HG02610 (cell line): Measurements from ENCODE around the gene GPR161.
"Not testable (repeated sequence)": the region's sequence is repeated elsewhere in the genome, so short reads cannot be mapped to it uniquely, and the experiment has no call there.

ENCODE experiments used
- ATAC-seq: cut with Tn5 transposase; IDR thresholded peaks from one replicate; pipeline ENCODE4 v1.9.1; 2021; ENCODE audit warnings: mild to moderate bottlenecking, moderate library complexity; ENCODE audit not compliant: unreplicated experiment

The GPR161 gene

GRCh38 chr1:168089979-168090337 is 46.8 kb downstream of the GPR161 start:
- ATAC-seq: no peak

GRCh38 chr1:168089326-168089978 is 47.3 kb downstream of the GPR161 start:
- no peak for ATAC-seq

- ATAC-seq: no peak
These were observed 48.0 kb downstream of the GPR161 start for GRCh38 chr1:168088511-168089325.

DNA sequence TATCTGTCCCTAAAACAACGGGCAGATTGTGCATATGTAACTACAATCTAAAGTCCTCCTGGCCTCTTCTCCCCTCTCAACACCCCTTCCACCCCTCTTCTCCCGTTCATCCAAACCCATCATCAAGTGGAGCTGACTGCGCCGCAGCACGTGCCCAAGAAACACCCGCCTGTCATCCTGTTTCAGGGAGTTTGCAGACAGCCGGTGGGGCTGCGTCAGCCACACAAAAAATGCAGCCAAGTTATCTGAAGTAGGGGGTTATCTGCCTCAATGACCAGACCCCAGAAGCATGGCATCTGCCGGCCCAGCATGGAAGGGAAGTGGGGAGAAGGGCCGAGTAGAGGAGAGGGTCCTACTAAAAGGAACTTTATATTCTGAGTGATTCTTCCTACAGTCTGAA is 49.0 kb downstream of the GPR161 start:
- ATAC-seq: no peak

GRCh38 chr1:168086438-168086837 is 50.3 kb downstream of the GPR161 start:
- no peak for ATAC-seq

DNA sequence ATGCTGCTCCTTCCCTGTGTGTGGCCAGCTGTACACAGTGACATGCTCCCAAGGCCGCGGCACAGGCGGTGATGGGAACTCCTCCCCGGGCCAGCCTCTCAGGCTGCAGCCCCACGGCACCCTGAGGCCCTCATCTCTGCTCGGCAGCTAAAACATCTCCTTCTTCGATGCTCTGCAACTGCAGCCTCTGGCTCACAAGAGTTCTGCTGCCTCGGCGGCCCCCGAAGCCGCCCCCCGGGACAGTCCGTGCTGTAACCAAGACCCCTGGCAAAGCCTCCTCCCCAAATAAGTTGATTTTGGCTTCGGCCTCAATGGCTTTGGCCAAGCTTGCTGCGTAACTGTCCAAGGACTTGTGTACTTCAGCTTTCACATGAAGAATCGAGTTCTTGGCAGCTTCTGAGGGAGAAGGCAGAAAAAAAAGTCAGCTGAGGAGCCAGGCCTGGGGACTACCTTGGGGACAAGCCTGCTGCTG is 51.3 kb downstream of the GPR161 start:
- no peak for ATAC-seq

GRCh38 chr1:168084396-168085231 is 52.1 kb downstream of the GPR161 start:
- ATAC-seq: peak; percentile 38

DNA sequence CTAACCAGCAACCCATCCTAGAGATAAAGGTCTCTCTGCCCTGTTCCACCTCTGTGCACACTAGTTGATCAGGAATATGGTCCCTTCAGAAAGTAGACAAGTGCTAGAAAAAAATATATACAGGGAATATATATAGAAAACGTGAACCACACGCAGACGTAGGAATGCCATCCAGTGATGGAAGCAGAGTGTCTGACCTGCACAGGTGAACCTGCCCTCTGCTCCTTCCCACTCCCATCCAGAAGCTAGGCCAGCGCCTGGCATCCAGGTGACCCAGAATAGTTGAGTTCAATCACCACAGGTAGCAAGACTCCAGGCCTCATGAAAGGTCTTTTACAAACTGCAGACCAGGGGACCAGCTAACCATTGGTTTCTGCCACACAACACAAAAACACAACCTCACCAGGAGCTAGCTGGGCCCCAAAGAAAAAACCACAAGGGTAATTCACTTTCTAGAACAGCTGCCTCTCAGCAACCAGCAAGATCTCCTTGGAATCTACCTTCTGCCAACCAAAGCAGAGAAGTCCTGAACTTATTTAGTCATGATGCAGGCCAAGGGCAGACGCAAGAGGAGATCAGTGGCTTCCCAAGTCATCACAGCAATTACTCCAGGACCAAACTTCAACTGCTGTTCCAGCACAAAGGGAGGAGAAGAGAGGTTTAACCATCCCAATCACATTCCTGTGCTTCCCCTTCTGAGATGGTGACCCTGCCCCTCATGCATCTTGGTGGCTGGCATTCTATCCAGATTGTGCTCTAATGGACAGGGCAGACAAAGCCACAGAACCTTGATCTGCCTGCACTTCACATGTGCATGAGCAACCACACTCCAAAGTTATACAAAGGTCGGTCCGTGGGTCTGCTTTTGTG is 53.0 kb downstream of the GPR161 start:
- ATAC-seq: no peak

DNA sequence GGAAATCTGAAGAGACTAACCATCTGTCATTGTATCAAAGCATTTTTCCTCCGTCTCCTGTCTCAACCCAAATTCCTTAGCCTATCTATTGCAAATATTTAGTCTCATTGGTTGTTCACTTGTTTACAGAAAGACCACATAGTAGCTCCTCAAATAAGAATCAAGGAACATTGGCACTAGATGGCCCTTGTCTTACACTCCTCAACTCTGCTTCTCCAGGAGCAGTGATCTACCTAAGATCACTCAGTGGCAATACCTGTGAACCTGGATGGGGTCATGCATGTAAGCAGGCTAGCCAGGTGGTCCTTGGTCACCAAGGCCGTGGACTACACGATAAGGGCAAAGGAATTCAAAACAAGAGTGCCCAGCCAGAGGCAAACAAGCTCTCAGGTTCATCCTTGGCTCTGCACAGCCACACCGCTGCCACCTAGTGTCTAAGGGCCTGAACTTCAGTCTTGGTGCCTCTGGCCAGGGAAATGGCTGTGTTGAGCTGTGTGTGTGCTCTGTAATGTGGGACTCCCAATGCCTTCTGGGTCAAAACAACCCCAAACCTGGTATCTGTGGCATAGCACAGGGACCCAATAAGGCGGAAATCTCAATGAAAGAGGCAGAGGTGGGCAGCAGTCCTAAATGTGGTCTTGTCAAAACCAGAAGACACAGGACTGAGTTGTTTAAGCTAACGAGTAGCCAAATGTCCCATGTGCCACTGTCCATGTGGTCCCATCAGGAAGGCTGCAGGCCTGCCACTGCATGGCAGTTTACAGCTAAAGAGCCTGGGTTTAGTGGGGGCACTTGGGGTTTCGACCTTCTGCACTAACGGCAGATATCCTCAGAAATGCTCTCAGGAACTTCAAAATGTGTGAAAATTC is 54.5 kb downstream of the GPR161 start:
- peak; percentile 90 for ATAC-seq

GRCh38 chr1:168081373-168082007 is 55.2 kb downstream of the GPR161 start:
- no peak for ATAC-seq

DNA sequence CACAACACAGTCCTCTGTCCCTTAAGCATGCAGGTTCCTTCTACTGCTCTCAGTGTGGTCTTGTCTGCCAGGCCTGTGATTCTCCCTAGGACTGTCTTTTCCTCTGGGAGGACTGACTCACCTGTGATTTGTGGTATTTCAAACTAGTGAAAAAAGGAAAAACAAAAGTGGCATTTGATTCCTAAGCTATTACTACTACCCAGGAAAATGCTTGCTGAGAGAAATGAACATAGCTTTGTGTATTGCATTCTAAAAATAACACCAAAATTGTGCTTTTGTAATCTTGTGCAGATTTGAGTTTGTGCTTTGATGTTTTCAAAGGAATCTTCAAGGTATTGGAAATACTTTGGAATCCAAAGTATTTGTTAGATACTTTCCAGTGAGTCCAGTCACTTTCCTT is 57.0 kb downstream of the GPR161 start:
- no peak for ATAC-seq

GRCh38 chr1:168069384-168069783 is 67.3 kb downstream of the GPR161 start:
- no peak for ATAC-seq

DNA sequence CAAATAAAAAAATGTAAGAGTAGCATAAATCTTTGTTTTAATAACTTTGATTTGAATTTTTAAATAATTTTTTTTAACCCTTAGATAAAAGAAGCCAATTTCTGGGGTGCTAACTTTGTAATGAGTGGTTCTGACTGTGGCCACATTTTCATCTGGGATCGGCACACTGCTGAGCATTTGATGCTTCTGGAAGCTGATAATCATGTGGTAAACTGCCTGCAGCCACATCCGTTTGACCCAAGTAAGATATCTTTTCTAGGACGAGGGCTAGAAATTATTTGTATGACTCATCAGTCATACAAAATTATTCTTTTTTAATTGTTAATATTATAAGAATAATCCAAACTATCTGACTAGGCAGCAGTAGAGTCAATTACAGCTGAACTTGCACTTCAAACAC is 71.2 kb downstream of the GPR161 start:
- ATAC-seq: no peak

GRCh38 chr1:168064216-168064615 is 72.5 kb downstream of the GPR161 start:
- no peak for ATAC-seq

GRCh38 chr1:168057921-168058320 is 78.8 kb downstream of the GPR161 start:
- ATAC-seq: no peak

DNA sequence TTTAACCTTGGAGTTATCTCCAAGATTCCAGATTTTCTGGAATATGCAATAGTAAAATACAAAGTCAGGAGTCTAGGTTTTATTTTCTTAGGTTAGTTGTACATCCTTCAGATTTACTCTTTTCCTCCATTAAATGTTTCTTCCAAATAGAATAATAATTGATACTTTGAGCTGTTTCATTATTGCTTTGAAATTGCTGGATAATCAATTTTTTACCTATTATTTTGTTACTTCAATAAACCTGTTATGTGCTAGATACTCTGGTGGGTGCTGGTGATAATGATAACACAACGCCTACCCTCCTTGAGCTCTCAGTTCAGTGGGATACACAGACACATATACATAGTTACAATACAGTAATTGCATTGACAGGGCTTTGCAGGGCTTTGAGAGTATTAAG is 79.4 kb downstream of the GPR161 start:
- no peak for ATAC-seq

DNA sequence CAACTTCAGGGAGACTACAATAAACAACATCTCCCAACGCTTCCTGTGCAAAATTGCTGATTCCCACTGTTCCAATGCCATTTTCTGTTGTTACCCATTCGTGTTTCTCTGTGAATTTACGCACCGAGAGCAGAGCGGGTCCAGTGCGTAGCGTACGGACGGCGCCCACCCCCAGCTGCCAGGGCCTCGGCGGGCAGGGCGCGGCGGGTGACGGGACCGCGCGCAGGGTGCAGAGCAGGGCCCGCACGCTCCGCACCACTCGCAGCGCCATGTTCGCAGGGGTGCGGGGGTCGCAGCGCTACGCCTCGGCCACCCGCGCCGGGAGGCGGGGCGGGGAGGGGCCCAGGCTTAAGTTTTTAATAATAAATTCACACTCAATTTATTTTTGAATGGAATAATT is 80.6 kb downstream of the GPR161 start:
- not testable (repeated sequence) for ATAC-seq

GRCh38 chr1:168054117-168054516 is 82.6 kb downstream of the GPR161 start:
- no peak for ATAC-seq

DNA sequence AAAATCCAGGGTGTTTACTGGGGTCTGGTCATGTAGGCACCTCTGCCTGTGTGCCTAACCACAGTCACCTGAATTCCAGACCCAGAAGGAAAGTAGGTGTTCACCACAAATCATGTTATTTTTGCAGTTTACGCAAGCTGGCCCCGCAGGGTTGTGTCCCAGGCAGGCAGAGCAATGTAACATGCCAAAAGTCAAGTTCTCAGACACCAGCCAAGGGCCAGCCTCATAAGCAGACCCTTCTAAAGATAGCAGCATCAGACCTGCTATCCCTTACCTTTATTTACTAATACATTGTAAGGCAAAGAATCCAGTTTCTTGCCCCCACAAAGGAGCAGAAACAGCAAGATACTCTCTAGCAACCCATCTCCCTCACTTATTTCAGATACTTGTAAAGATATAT is 83.0 kb downstream of the GPR161 start:
- no peak for ATAC-seq
